ENCODE measurements around the gene KLHL22. TPM values are rescaled to one million over a fixed set of nuclear protein-coding genes. Genes with fewer than 3 reads are reported as not detected.

KLHL22 gene
- total and polyA plus RNA-seq, 2 experiments from 2014 or later: 23.6 to 38.0 TPM

DNA sequence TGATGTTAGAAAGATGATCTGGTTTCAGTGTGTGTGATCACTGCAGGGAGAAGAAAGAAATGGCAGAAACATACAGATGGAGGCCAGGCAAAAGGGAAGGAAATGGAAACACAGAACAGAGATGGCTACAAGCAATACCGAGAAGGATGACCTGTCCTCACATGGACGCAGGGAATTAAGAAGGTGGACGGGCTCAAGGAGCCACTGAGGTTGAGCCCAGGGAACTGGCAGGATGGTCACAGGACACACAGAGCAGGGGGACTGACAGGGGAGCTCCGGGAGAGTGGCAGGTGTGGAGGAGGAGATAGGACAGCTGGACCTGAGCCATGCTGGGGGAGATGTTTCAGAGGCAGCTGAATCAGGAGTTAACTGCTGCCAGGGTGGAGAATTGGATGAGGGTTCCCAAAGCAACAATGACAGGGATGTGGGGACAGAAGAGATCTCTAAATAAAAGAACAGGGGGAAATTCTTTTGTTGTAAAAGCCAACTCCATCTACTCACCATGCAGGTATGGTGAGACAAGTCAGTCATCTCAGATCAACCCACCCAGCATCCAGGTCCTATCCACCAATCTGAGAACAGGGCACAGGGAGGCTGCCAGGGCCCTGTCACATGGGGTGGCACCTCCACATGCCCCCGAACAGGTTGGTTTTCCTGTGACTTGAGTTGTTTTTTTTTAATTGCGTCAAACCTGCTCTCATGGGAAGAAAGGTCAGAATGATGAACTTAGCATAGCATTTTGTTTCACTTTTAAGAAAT is 26.3 kb downstream of the KLHL22 start:
- Histone ChIP-seq H3K9me2 (replicated peaks; ENCODE audit: insufficient read depth) (no peaks in the 10 kb centered on the region), H3K4me1 (ENCODE audit: insufficient read depth) (no peaks in the 10 kb centered on the region), H3K9me3 (ENCODE audit: low read depth) (no peaks in the 10 kb centered on the region), H2AFZ (no peak overlapping the region), H3K36me3 (replicated peaks; ENCODE audit: insufficient read depth, low read depth) (no peaks in the 10 kb centered on the region), H4K20me1 (ENCODE audit: insufficient read depth, poor library complexity, severe bottlenecking) (no peaks in the 10 kb centered on the region), H3K27ac (no peak overlapping the region), H3K4me2 (no peak overlapping the region), H3K4me3 (no peak overlapping the region), H3K79me2 (no peaks in the 10 kb centered on the region), H3K27me3 (no peaks in the 10 kb centered on the region)
- WGBS (ENCODE audit: low lambda C conversion rate, missing lambda C conversion rate): 94% methylated on average over 6 of the region's 6 CpGs
- no peak for TF ChIP-seq EZH2 (IDR thresholded peaks at IDR 0.05; ENCODE audit: borderline replicate concordance)
- TF ChIP-seq, protein P1, sequence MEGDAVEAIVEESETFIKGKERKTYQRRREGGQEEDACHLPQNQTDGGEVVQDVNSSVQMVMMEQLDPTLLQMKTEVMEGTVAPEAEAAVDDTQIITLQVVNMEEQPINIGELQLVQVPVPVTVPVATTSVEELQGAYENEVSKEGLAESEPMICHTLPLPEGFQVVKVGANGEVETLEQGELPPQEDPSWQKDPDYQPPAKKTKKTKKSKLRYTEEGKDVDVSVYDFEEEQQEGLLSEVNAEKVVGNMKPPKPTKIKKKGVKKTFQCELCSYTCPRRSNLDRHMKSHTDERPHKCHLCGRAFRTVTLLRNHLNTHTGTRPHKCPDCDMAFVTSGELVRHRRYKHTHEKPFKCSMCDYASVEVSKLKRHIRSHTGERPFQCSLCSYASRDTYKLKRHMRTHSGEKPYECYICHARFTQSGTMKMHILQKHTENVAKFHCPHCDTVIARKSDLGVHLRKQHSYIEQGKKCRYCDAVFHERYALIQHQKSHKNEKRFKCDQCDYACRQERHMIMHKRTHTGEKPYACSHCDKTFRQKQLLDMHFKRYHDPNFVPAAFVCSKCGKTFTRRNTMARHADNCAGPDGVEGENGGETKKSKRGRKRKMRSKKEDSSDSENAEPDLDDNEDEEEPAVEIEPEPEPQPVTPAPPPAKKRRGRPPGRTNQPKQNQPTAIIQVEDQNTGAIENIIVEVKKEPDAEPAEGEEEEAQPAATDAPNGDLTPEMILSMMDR (IDR thresholded peaks at IDR 0.05; ENCODE audit: poor library complexity): no peak
- TF ChIP-seq EZH2phosphoT487 (IDR thresholded peaks at IDR 0.05; ENCODE audit: low read depth, severe bottlenecking, unreplicated experiment): no peak
- no peak for DNase-seq (ENCODE audit: low spot score)

DNA sequence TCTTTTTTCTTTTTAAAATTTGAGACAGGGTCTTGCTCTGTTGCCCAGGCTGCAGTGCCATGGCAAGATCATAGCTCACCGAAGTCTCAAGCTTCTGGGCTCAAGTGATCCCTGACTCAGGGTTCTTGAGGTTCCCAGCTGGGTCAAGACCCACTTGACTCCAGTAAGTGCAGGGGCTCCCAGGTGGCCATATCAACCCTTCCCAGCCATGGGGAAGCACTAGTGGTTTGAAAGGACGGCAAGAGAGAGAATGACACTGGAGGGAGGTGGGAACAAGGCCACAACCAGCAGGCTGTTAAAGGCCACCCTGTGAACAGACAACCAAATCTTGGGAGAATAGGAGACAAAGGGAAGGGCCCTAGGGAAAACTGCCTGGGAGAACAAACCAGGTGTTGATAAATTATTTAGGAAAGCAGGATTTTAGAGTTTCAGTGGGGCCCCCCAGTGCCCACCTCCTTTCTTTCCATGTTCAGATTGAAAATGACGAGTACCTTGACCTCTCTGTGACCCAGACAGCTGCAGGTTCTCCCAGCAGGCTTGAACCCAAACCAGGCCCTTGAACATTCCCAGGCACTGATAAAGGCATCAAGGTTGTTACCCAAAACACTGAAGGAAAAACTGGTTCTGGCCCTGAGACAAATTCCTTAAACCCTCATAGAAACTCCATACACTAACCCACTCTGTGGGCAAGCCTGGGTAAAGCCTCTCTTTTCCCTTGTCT is 28.8 kb downstream of the KLHL22 start:
- Histone ChIP-seq H4K20me1 (ENCODE audit: insufficient read depth, poor library complexity, severe bottlenecking) (no peaks in the 10 kb centered on the region), H3K36me3 (replicated peaks; ENCODE audit: insufficient read depth, low read depth) (no peaks in the 10 kb centered on the region), H3K4me2 (no peak overlapping the region), H3K27me3 (no peaks in the 10 kb centered on the region), H3K9me3 (ENCODE audit: low read depth) (no peaks in the 10 kb centered on the region), H2AFZ (no peak overlapping the region), H3K27ac (no peak overlapping the region), H3K4me1 (ENCODE audit: insufficient read depth) (no peaks in the 10 kb centered on the region), H3K4me3 (no peak overlapping the region), H3K9me2 (replicated peaks; ENCODE audit: insufficient read depth) (no peaks in the 10 kb centered on the region), H3K79me2 (no peaks in the 10 kb centered on the region)
- DNase-seq (ENCODE audit: low spot score): no peak
- WGBS (ENCODE audit: low lambda C conversion rate, missing lambda C conversion rate): 84% methylated on average over 3 of the region's 3 CpGs
- TF ChIP-seq, protein P1 (IDR thresholded peaks at IDR 0.05; ENCODE audit: poor library complexity): no peak
- no peak for TF ChIP-seq EZH2 (IDR thresholded peaks at IDR 0.05; ENCODE audit: borderline replicate concordance)
- TF ChIP-seq EZH2phosphoT487 (IDR thresholded peaks at IDR 0.05; ENCODE audit: low read depth, severe bottlenecking, unreplicated experiment): no peak

DNA sequence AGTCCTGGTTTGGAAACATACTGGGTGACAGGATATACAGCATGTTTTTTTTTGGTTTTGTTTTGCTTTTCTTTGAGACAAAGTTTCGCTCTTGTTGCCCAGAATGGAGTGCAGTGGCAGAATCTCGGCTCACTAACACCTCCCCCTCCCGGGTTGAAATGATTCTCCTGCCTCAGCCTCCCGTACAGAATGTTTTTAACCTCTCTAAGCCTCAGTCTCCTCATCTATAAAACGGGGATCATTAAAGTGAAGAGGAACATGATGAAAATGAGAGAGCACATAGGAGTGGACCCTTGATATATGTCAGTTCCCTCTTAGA is 29.9 kb downstream of the KLHL22 start:
- Histone ChIP-seq H2AFZ (no peak overlapping the region), H3K4me2 (no peak overlapping the region), H4K20me1 (ENCODE audit: insufficient read depth, poor library complexity, severe bottlenecking) (no peaks in the 10 kb centered on the region), H3K79me2 (no peaks in the 10 kb centered on the region), H3K4me3 (no peak overlapping the region), H3K27me3 (no peaks in the 10 kb centered on the region), H3K9me3 (ENCODE audit: low read depth) (no peaks in the 10 kb centered on the region), H3K4me1 (ENCODE audit: insufficient read depth) (no peaks in the 10 kb centered on the region), H3K9me2 (replicated peaks; ENCODE audit: insufficient read depth) (no peaks in the 10 kb centered on the region), H3K27ac (no peak overlapping the region), H3K36me3 (replicated peaks; ENCODE audit: insufficient read depth, low read depth) (no peaks in the 10 kb centered on the region)
- DNase-seq (ENCODE audit: low spot score): no peak
- WGBS (ENCODE audit: low lambda C conversion rate, missing lambda C conversion rate): 78% methylated on average over 5 of the region's 5 CpGs
- TF ChIP-seq, protein P1 (IDR thresholded peaks at IDR 0.05; ENCODE audit: poor library complexity): no peak
- TF ChIP-seq EZH2phosphoT487 (IDR thresholded peaks at IDR 0.05; ENCODE audit: low read depth, severe bottlenecking, unreplicated experiment) (no peak), EZH2 (IDR thresholded peaks at IDR 0.05; ENCODE audit: borderline replicate concordance) (no peak)

Measured in hepatocyte (in vitro differentiated cells).